GM13976 (cell line): ENCODE measurements around the gene MAP4K4.

Experiments used
- DNase-seq: peaks from one replicate; pipeline ENCODE4 v3.0.0; 2012; ENCODE audit warnings: low spot score
- in situ Hi-C: fragments of 300-500 bp; cut with MboI; formaldehyde crosslinking; loops from one replicate; pipeline ENCODE4 v1.12.0; 2022; ENCODE audit warnings: low sequenced_read_pairs, mixed read lengths, inconsistent platforms; ENCODE audit not compliant: unreplicated experiment
- TF ChIP-seq, protein P1 (sequence below): IDR thresholded peaks from 2 replicates; pipeline ENCODE4 v1.5.1; 2012; ENCODE audit warnings: borderline replicate concordance, mild to moderate bottlenecking; ENCODE audit not compliant: insufficient read depth; ENCODE audit errors: extremely low read depth, missing control alignments, control extremely low read depth

Gene MAP4K4

DNA sequence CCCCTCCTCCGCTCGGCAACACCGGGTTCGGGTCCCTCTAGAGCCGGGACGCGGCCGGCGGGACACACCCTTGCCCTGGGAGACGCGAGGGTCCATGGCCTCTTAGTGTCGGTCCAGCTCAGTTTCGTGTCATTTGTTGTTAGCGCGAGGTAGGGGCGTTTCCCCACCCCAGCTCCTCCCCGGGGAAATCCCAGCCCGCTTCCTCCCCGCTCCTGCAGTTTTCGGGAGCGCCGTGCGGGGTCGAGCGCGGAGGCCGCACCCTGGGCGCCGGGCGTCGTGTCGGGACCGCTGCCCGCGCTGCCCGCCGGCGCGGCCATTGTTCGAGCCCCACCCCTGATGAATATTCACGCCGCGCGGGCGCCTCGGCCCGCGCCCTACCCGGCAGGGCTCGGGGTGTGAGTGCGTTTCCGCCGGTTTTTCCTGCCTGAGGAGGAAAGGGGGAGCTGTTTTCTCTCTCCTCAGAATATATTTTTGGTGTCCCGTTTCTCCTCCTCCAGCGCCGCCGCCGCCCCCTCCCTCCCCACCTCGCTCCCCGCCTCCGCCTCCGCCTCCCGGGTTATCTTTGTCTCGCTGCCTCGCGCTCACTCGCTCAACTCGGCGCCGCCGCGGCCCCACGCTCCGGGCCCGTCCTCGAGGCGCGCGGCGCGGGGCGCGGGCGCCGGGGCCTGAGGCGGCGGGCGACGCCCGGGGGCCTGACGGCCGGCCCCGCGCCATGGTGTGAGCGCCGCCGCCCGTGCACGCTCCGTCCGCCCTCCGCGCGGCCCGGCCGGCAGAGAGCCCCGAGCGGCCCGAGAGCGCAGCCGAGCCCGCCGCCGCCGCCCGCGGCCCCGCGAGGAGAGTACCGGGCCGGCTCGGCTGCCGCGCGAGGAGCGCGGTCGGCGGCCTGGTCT lies at the start of gene MAP4K4:
TSS of gene MAP4K4 (plus strand) at position 584 of the 890 bp plus-strand sequence. CDS start 374 bp downstream, outside the sequence.
- in situ Hi-C loops = no loop called here
- TF ChIP-seq, protein P1, sequence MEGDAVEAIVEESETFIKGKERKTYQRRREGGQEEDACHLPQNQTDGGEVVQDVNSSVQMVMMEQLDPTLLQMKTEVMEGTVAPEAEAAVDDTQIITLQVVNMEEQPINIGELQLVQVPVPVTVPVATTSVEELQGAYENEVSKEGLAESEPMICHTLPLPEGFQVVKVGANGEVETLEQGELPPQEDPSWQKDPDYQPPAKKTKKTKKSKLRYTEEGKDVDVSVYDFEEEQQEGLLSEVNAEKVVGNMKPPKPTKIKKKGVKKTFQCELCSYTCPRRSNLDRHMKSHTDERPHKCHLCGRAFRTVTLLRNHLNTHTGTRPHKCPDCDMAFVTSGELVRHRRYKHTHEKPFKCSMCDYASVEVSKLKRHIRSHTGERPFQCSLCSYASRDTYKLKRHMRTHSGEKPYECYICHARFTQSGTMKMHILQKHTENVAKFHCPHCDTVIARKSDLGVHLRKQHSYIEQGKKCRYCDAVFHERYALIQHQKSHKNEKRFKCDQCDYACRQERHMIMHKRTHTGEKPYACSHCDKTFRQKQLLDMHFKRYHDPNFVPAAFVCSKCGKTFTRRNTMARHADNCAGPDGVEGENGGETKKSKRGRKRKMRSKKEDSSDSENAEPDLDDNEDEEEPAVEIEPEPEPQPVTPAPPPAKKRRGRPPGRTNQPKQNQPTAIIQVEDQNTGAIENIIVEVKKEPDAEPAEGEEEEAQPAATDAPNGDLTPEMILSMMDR = no peak
- DNase-seq = peak; percentile 64

GRCh38 chr2:101653469-101653868 lies 44.0 kb upstream of the MAP4K4 start:
- no peak for DNase-seq
- in situ Hi-C loops = no loop called here
- TF ChIP-seq, protein P1 = no peak

DNA sequence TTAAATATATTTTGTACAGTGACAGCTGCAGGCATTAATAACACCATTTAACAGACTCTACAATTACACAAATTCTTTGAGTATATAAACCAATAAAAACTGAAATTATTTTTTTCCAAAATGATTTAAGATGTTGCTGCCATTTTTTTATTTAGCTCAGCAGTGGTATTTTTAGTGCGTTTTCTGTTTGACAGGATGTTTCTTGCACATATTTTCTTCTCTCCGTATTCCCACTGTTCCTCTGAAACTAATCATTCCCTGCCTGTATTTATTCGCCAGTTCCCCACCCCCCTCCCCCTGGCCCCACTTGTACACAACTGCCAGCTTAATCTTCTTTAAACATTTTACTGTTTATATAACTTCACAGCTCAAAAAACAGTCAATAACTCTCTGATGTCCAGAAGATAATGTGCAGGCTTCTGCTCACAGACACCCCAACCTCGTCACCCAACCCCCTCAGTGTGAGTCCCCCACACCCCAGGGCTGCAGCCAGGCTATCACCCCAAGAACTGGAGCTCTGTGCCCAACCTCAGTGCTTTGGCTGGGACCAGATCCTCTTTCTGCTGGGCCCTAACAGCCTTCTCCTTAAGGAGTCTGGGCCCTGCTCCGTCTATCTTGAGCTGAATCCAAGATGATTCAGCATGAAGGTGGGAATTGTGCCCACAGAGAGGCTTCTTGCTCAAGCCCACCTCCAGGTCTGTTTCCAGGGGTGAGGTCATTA lies 41.6 kb upstream of the MAP4K4 start:
- in situ Hi-C loops = no loop called here
- TF ChIP-seq, protein P1 = no peak
- no peak for DNase-seq

- in situ Hi-C loops = no loop called here
- TF ChIP-seq, protein P1 = no peak
- DNase-seq = no peak
Measured at GRCh38 chr2:101657787-101658186, 39.7 kb upstream of the MAP4K4 start.

- TF ChIP-seq, protein P1 = no peak
- DNase-seq = no peak
- in situ Hi-C loops = no loop called here
Measured at GRCh38 chr2:101658387-101658786, 39.1 kb upstream of the MAP4K4 start.

GRCh38 chr2:101665312-101665711 lies 32.2 kb upstream of the MAP4K4 start:
- TF ChIP-seq, protein P1 = no peak
- in situ Hi-C loops = no loop called here
- no peak for DNase-seq
